Ishikawa (cell line): Measurements from ENCODE around the gene SHC2.

Experiments used
- CEBPB ChIP-seq: IDR thresholded peaks from 2 replicates; pipeline ENCODE4 v1.6.1; 2012
- CREB1 ChIP-seq: IDR thresholded peaks from 2 replicates; pipeline ENCODE4 v1.6.1; 2012; ENCODE audit warnings: low read depth
- EGR1 ChIP-seq: IDR thresholded peaks from 2 replicates; pipeline ENCODE4 v1.6.1; 2012
- EP300 ChIP-seq: IDR thresholded peaks from 2 replicates; pipeline ENCODE4 v1.6.1; 2012; ENCODE audit warnings: borderline replicate concordance
- NFIC ChIP-seq: IDR thresholded peaks from 2 replicates; pipeline ENCODE4 v1.6.1; 2012
- RAD21 ChIP-seq: IDR thresholded peaks from 2 replicates; pipeline ENCODE4 v1.6.1; 2012; ENCODE audit warnings: low read depth
- TAF1 ChIP-seq: IDR thresholded peaks from 2 replicates; pipeline ENCODE4 v1.6.1; 2012; ENCODE audit warnings: low read depth, mild to moderate bottlenecking
- TCF12 ChIP-seq: IDR thresholded peaks from 2 replicates; pipeline ENCODE4 v1.6.1; 2012; ENCODE audit warnings: low read depth
- TEAD4 ChIP-seq: IDR thresholded peaks from 2 replicates; pipeline ENCODE4 v1.6.1; 2012
- YY1 ChIP-seq: IDR thresholded peaks from 2 replicates; pipeline ENCODE4 v1.6.1; 2012; ENCODE audit warnings: low read depth
- ZBTB7A ChIP-seq: IDR thresholded peaks from 2 replicates; pipeline ENCODE4 v1.6.1; 2012; ENCODE audit warnings: low read depth
- TF ChIP-seq, protein P1 (sequence below): IDR thresholded peaks from 2 replicates; pipeline ENCODE4 v1.6.1; 2012
- TF ChIP-seq, protein P2 (sequence below): IDR thresholded peaks from 2 replicates; pipeline ENCODE4 v1.6.1; 2012; ENCODE audit warnings: low read depth, mild to moderate bottlenecking
- TF ChIP-seq, protein P3 (sequence below): IDR thresholded peaks from 2 replicates; pipeline ENCODE4 v1.6.1; 2012

DNA sequence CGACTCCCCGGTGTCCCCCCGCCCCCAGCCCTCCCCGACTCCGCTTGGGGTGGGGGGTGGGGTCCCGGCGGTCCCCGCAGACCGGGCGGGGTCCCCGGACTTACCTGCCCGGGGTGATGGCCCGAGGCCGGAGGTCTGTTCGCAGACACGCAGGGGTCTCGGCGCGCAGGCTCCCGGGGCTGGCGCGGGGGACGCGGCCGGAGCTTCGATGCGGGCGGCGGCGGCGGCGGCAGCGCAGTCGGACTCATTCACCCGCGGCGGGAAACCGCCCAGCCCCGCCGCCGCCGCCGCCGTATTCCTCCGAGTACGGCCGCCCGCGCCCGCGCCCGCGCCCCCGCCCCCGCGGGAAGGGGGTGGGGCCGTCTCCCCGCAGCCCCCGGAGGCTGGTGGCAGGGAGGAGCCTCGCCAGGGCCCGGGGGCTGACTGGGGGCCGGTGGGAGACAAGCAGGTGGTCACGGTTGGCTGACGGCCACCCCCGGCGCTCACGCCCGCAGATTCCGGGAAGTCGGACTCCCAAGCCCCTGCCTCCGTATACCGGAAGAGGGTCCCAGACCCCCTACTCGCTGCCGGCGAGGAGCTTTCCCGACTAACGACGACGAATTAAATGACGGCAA lies 51.8 kb downstream of the SHC2 start, which contains the start of gene C2CD4C:
- TF ChIP-seq EGR1 = peak; percentile 30; the same call in 1 of the 2 replicates
- TF ChIP-seq, protein P1, sequence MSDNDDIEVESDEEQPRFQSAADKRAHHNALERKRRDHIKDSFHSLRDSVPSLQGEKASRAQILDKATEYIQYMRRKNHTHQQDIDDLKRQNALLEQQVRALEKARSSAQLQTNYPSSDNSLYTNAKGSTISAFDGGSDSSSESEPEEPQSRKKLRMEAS = no peak
- TF ChIP-seq, protein P2, sequence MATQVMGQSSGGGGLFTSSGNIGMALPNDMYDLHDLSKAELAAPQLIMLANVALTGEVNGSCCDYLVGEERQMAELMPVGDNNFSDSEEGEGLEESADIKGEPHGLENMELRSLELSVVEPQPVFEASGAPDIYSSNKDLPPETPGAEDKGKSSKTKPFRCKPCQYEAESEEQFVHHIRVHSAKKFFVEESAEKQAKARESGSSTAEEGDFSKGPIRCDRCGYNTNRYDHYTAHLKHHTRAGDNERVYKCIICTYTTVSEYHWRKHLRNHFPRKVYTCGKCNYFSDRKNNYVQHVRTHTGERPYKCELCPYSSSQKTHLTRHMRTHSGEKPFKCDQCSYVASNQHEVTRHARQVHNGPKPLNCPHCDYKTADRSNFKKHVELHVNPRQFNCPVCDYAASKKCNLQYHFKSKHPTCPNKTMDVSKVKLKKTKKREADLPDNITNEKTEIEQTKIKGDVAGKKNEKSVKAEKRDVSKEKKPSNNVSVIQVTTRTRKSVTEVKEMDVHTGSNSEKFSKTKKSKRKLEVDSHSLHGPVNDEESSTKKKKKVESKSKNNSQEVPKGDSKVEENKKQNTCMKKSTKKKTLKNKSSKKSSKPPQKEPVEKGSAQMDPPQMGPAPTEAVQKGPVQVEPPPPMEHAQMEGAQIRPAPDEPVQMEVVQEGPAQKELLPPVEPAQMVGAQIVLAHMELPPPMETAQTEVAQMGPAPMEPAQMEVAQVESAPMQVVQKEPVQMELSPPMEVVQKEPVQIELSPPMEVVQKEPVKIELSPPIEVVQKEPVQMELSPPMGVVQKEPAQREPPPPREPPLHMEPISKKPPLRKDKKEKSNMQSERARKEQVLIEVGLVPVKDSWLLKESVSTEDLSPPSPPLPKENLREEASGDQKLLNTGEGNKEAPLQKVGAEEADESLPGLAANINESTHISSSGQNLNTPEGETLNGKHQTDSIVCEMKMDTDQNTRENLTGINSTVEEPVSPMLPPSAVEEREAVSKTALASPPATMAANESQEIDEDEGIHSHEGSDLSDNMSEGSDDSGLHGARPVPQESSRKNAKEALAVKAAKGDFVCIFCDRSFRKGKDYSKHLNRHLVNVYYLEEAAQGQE = no peak
- no peak for TF ChIP-seq TAF1
- TF ChIP-seq EP300 = no peak
- TF ChIP-seq CREB1 = no peak
- TF ChIP-seq, protein P3, sequence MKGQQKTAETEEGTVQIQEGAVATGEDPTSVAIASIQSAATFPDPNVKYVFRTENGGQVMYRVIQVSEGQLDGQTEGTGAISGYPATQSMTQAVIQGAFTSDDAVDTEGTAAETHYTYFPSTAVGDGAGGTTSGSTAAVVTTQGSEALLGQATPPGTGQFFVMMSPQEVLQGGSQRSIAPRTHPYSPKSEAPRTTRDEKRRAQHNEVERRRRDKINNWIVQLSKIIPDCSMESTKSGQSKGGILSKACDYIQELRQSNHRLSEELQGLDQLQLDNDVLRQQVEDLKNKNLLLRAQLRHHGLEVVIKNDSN = no peak
- no peak for TF ChIP-seq YY1
- TF ChIP-seq RAD21 = no peak
- no peak for TF ChIP-seq TCF12
- no peak for TF ChIP-seq CEBPB
- TF ChIP-seq ZBTB7A = peak; percentile 79
- no peak for TF ChIP-seq TEAD4
- no peak for TF ChIP-seq NFIC
